HG02884 (cell line): ENCODE data around the gene TTLL3.

ENCODE experiments used
- ATAC-seq: cut with Tn5 transposase; IDR thresholded peaks from one replicate; pipeline ENCODE4 v1.9.1; 2021; ENCODE audit warnings: mild to moderate bottlenecking, moderate library complexity; ENCODE audit not compliant: unreplicated experiment

The TTLL3 gene

DNA sequence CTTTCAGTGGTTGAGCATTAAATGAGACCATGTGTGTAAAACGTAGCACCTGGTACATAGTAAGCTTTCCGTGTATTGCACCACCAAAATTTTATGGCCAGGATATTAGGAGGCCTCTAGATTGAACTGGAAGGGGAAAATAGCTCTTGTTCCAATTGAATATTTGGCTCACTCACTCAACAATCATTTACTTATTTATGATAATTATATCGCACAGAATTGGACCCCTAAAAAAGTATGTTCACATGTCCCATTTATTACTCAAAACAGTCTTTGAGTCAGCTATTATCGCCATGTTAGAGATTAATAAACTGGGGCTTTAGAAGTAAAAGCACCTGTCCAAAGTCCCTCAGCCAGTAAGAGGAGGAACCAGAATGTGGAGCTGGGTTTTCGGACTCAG, 5.1 kb upstream of the TTLL3 start:
- no peak for ATAC-seq

DNA sequence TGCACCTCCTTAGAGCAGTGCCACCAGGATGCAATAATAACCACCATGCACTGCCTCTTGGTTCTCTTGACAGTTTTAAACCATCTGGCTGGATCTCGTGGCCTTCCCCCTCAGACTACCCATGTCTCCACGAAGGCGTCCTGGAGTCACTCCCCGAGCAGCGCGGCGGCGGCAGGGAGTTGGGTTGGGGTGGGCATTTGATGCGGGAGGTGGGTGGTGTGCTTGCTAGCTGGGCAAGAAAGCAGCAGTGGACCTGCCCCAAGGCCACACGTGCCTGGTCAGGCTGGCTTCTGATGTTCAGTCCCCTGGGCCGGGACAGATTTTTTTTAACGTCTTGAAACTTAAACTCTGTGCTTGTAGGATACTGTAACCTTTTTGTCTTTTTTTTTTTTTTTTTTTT, 3.9 kb upstream of the TTLL3 start:
- ATAC-seq = no peak

GRCh38 chr3:9806688-9807589, 3.1 kb upstream of the TTLL3 start:
- no peak for ATAC-seq

DNA sequence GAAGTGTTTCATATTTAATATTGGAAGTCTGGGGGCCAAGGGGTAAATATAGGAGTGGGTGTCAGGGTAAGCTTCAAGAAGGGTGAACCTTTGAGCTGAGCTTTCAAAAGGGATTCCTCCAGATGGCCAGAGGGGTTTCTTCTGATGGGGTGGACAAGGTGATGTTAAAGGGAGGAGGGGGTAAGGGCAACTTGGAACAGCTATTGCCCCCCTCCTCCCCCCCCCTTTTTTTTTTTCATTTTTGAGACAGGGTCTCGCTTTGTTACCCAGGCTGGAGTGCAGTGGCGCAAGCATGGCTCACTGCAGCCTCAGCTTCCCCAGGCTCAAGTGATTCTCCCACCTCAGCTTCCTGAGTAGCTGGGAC, 2.1 kb upstream of the TTLL3 start:
- no peak for ATAC-seq

- ATAC-seq = no peak
Measured at GRCh38 chr3:9808345-9809037, 1.6 kb upstream of the TTLL3 start.

DNA sequence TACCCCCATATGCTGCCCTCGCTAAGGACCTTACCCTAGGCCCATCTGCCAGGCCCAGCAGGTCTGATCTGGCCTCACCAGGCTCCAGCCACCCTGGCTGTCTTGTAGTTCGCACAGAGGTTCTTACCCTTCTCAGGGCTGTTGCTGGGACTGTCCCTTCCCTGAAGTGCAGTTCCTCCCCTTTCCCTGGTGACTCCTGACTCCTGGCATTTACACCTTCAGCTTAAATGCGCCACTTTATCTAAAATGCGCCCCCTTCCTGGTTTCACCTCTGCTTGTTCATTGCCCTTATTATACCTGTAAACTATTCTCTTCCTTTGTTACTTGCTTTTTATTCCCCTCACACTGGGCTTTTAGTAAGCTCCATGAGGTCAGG, 835 bp upstream of the TTLL3 start:
- ATAC-seq = no peak

DNA sequence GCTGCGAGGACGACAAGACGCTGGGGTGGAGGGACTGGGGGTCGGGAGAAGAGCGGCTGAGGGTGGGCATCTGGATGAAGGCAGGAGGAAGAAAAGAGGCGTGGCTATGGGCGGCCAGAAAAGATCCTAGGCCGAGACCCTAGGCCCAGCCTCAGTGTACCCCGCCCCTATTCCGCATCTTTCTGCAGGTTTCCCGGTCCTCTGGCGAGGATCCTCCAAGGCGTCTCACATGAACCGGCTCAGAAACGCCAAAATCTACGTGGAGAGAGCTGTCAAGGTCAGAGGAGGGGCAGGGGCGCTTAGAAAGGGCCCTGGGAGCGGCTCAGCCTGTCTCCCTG, 340 bp downstream of the TTLL3 start:
- no peak for ATAC-seq

DNA sequence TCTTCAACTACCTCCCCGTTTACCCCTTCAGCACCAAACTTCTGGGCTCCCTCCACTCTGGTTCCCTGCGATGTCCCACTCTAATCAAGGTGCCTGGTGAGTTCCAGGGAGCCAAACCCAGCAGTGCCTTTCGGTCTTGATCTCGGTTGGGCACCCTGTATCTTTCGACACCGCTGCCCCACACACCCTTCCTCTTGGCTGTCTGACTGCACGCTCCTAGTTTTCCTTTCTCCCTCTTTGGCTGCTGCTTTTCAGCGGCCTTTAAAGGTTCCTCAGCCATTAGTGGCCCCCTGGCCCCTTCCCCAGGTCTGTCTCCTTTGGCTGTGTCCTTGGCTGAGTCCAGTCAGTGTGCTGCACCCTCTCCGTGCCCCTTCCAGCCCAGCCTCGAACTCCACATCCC, 784 bp downstream of the TTLL3 start:
- ATAC-seq = no peak

DNA sequence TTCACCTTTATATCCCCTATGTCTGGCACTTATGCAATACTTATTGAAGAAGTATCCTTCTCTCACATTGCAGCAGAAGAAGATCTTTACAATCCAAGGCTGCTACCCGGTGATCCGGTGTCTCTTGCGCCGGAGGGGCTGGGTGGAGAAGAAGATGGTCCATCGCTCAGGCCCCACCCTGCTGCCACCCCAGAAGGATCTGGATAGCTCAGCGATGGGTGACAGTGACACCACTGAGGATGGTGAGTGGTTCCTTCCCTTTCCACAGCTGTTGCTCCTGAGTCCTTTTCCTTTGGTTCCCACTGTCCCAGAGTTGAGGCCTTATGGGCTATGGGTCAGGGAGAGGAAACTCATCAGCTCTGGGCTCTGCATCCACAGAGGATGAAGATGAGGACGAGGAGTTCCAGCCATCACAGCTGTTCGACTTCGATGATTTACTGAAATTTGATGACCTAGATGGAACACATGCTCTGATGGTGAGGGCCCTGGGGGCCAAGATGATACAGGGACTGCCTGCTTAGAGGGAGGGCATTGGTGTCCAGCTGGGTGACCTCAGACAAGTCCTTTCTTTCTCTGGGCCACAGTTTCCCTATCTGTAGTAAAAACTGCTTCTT, 2.9 kb downstream of the TTLL3 start:
- ATAC-seq = no peak

GRCh38 chr3:9815986-9816385, 5.9 kb downstream of the TTLL3 start:
- ATAC-seq = no peak

DNA sequence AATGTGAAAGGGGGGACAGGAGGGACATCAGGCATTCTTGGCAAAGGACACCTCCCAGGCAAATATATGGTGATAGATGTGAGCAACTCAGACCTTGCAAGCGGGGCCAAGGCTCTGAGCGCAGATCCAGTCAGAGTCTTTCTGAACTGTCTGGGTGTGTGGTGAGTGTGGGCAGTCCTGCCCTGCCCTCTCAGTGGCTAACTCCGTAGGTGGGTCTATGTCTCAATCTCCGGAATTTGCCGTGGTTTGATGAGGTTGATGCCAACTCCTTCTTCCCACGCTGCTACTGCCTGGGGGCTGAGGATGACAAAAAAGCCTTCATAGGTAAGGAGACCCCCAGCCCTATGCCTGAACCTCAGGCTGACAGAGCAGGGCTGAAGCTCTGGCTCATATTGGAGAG, 7.4 kb downstream of the TTLL3 start:
- ATAC-seq = no peak

DNA sequence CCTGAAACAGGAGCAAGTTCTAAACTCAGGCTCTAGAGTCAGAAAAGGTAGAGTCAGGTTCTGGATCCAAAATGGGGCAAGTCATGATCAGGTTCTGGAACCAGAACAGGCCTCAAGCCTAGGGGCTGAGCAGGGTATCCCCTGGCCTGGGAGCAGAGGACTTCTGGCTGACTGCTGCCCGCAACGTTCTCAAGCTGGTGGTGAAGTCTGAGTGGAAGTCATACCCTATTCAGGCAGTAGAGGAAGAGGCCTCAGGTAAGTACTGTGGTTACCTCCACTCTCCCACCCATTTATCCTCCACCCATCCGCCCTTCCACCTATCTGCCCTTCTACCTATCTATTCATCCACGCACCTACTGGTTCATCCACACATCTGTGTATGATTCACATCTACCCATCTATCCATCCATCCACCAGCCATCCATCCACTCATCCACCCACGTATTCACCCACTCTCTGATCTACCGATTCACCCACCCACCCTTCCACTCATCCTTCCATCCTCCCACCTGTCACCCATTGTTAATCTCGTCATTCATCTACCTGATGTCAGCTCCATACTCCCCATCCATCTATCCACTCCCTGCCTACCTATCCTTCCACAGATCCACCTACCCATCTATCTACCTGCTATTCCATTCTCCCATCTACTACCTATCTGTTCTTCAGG, 8.7 kb downstream of the TTLL3 start:
- no peak for ATAC-seq

DNA sequence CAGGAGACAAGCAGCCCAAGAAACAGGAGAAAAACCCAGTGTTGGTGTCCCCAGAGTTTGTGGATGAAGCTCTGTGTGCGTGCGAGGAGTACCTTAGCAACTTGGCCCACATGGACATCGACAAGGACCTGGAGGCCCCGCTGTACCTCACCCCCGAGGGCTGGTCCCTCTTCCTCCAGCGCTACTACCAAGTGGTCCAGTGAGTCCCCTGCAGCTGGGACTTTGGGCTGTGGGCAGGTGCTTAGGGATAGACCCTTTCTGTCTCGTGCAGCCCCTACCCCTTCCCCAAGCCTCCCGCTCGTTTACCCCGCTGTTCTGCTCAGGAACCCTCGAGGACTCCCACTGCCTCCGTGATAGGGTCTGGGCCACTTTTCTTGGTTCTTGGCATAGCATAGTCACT, 10.5 kb downstream of the TTLL3 start:
- no peak for ATAC-seq

- no peak for ATAC-seq
Measured at GRCh38 chr3:9820946-9821345, 10.9 kb downstream of the TTLL3 start.

DNA sequence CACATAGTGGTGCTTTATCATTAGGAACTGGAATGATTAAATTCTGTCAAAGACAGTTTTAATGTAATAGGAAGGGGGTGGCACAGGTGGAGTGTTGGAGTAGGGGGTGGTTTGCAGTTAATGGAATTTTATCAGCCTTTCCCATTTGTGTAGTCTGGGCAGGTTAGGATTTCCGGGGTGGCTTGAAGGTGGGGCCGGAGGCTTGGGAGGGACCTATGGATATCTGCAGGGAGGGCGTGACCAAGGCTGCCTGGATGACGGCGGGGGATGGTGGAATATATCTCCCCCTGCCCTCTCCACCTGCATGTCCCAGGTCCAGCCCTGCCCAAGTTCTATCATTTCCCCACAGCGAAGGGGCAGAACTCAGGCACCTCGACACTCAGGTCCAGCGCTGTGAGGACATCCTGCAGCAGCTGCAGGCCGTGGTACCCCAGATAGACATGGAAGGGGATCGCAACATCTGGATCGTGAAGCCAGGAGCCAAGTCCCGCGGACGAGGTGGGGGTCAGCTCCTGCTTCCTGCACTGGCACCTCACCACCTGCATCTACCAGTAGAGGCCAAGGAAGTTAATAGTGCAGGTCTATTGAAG, 15.5 kb downstream of the TTLL3 start:
- no peak for ATAC-seq

DNA sequence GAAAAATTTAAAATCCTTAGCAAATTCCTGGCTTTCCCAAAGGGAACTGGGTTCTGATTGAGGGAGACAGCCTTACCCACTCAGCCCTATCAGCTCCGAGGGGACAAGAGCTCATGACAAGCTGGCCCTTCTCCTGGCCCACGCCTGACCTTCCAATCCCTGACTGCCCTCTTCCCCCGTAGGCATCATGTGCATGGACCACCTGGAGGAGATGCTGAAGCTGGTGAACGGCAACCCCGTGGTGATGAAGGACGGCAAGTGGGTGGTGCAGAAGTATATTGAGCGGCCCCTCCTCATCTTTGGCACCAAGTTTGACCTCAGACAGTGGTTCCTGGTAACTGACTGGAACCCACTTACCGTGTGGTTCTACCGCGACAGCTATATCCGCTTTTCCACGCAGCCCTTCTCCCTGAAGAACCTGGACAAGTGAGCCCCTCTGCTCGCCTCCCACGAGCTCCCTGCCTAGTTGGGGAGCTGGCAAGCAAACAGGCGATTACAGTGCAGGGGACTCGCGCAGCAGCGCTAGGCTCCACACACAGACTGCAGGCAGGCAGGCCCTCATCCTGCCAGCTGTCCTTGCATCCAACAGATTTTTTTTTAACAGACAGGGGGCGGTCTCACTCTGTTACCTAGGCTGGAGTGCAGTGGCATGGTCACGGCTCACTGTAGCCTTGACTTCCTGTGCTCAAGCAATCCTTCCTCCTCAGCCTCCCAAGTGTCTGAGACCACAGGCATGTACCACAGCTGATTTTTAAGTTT, 16.9 kb downstream of the TTLL3 start:
- no peak for ATAC-seq

DNA sequence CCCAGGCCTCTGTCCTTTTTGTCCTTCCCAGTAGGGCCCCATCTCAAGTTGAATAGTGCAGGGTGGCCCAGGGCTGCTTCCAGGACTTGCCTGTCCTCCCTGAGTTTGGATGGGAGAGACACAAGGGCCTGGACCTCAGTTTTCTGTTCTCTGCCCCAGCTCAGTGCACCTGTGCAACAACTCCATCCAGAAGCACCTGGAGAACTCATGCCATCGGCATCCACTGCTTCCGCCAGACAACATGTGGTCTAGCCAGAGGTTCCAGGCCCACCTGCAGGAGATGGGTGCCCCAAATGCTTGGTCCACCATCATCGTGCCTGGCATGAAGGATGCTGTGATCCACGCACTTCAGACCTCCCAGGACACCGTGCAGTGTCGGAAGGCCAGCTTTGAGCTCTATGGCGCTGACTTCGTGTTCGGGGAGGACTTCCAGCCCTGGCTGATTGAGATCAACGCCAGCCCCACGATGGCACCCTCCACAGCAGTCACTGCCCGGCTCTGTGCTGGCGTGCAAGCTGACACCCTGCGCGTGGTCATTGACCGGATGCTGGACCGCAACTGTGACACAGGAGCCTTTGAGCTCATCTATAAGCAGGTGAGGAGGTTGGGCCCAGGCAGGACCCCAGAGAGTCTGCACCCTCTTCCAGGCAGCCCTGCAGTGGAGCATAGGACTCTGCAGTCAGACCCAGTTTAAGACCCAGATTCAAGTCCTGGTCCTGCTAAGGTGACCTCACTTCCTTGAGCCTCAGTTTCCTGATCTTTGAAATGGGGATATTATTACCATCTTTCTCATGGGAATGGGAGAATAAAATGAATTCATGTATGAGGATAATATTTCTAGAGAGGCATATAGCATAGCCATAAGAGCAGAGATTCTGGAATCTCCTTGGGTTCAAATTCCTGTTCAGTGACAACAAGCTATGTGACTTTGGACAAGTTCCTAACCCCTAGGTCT, 19.0 kb downstream of the TTLL3 start:
- ATAC-seq = no peak

DNA sequence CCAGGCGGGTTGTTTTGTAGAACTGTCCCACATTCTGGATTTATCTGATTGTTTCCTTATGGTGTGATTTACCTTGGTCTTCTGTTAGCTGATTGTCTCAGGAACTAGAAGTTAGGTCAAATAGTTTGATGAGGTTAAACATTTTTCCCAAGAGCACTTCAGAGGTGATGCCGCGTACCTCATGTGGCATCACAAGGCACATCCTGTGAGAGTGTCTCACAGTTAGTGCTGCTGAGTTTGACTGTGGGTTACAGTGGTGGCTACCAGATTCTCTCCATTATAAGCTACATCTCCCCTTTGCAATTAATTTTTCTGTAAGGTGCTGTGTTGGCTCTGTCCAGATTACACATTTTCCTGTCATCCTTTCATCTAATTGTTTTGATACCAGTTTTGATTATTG, 21.2 kb downstream of the TTLL3 start:
- no peak for ATAC-seq

GRCh38 chr3:9833078-9833477, 23.0 kb downstream of the TTLL3 start:
- no peak for ATAC-seq
